Right atrium auricular region (tissue), 2 donors: Measurements from ENCODE around the gene ZNF273. TPM values are rescaled to one million over a fixed set of nuclear protein-coding genes. Genes with fewer than 3 reads are reported as not detected.
A peak's percentile ranks its signal among the peaks of the same experiment; 100 is the strongest.
"Not testable (repeated sequence)": the region's sequence is repeated elsewhere in the genome, so short reads cannot be mapped to it uniquely, and the experiment has no call there.

Experiments used
- DNase-seq: peaks from one replicate; pipeline ENCODE4 v3.0.0-alpha.2; 2019; ENCODE audit warnings: low spot score
- H3K27ac ChIP-seq, 2 donors: fragments of 200-600 bp; sonication (generic); 1 replicate in 1 of 2; 2 replicates in 1 of 2; pipeline ENCODE4 v1.5.1; 2016 to 2019
- H3K27me3 ChIP-seq, 2 donors: fragments of 200-600 bp; sonication (generic); one replicate each; pipeline versions ENCODE4 v1.5.1 to v1.6.0; 2017 to 2019
- H3K36me3 ChIP-seq: fragments of 200-600 bp; sonication (generic); one replicate; pipeline ENCODE4 v1.5.1; 2016
- H3K4me1 ChIP-seq, 2 donors: fragments of 200-600 bp; sonication (generic); one replicate each; pipeline versions ENCODE4 v1.5.1 to v1.6.0; 2017 to 2019
- H3K4me3 ChIP-seq, 2 donors: fragments of 200-600 bp; sonication (generic); 1 replicate in 1 of 2; 2 replicates in 1 of 2; pipeline ENCODE4 v1.5.1; 2017 to 2019; ENCODE audit warnings: mild to moderate bottlenecking in 1 of 2, moderate library complexity in 1 of 2
- H3K9me3 ChIP-seq, 2 donors: fragments of 200-600 bp; sonication (generic); one replicate each; pipeline ENCODE4 v1.5.1; 2019
- total RNA-seq, 2 donors: library from RNA; depleted of rRNA; stranded (reverse); fragments of >200 nt; gene quantifications; one replicate each; pipeline ENCODE4 v1.1.0, GENCODE V29; 2016
- TF ChIP-seq, protein P1 (sequence below), 2 donors: fragments of 200-600 bp; sonication (generic); IDR thresholded peaks; one replicate each; pipeline ENCODE4 v1.5.1; 2019; ENCODE audit warnings: antibody characterized with exemption in 2 of 2

ZNF273 gene
- total RNA-seq, 2 donors from 2014 or later: 1.1 to 1.6 TPM

DNA sequence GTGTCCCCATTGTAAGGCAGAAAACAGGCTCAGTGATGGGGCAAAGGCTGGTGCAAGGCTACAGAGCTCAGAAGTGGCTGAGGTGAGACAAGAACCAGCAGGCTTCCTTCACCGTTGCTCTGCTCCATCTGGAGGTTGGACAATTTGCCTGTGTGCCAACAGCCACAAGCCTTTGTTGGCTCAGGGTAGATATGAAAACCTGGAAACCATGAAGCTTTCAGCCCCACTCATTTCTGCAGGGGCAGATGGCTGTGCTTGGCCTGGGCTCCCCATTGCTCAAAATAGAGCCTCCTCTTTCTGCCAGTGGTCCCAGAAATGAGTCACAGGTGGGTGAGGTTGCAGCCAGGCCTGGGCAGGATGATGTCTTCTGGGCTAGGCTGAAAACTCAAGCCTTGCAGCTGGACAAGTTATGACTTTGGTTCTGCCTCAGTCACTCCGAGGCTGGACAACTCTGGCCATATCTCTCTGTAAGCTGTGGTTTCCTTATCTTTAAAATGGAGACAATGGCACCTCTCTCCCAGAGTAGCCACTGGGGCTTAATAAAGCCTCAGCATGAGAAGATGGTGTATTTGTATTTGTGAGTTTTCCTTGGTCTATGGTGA lies 12.2 kb upstream of the ZNF273 start:
- DNase-seq: no peak
- H3K27ac ChIP-seq: no peak overlapping the region
- no peaks in the 10 kb centered on the region for H3K36me3 ChIP-seq
- peaks cover 0 to 34% of the 10 kb centered on the region in 2 donors for H3K4me1 ChIP-seq
- no peak overlapping the region for H3K4me3 ChIP-seq
- H3K27me3 ChIP-seq: no peaks in the 10 kb centered on the region
- TF ChIP-seq, protein P1, sequence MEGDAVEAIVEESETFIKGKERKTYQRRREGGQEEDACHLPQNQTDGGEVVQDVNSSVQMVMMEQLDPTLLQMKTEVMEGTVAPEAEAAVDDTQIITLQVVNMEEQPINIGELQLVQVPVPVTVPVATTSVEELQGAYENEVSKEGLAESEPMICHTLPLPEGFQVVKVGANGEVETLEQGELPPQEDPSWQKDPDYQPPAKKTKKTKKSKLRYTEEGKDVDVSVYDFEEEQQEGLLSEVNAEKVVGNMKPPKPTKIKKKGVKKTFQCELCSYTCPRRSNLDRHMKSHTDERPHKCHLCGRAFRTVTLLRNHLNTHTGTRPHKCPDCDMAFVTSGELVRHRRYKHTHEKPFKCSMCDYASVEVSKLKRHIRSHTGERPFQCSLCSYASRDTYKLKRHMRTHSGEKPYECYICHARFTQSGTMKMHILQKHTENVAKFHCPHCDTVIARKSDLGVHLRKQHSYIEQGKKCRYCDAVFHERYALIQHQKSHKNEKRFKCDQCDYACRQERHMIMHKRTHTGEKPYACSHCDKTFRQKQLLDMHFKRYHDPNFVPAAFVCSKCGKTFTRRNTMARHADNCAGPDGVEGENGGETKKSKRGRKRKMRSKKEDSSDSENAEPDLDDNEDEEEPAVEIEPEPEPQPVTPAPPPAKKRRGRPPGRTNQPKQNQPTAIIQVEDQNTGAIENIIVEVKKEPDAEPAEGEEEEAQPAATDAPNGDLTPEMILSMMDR (IDR thresholded peaks at IDR 0.05): no peak
- no peaks in the 10 kb centered on the region for H3K9me3 ChIP-seq

DNA sequence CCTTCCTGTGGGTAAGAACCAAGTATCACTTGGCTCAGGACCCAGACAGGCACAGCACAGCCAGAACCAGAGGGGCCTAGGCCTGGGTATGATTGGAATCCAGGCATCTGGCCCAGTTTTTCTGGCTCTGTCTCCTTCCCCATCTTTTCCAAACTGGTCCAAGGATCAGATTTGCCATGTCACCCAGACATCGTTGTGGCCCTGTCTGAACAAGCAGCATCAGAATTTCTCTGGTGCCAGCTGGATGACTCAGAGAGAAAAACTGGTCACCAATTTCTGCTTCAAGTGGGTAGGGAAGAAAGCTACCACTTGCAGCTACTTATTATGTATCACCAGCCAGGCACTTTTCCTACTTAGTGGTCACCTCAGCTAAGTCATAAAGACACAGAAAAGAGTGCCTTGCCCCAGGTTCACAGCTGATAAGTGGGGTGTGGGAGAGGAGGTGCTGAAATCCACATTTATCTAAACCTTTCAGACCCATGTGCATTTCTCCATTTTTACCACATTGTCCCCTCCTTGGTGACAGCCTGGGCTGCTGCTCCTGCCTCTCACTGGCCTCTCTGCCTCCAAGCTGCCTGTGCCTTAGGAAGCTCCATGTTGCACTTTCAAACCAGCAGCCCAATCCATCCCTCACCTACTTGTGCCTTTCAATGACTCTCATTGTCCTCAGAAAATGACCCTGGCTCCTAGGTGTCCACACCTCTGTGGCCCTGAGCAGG lies 11.6 kb upstream of the ZNF273 start:
- not testable (repeated sequence) for H3K27ac ChIP-seq, H3K27me3 ChIP-seq, H3K36me3 ChIP-seq, H3K4me3 ChIP-seq, H3K9me3 ChIP-seq
- DNase-seq: peak; percentile 18
- H3K4me1 ChIP-seq: peaks cover 0 to 34% of the 10 kb centered on the region in 2 donors

DNA sequence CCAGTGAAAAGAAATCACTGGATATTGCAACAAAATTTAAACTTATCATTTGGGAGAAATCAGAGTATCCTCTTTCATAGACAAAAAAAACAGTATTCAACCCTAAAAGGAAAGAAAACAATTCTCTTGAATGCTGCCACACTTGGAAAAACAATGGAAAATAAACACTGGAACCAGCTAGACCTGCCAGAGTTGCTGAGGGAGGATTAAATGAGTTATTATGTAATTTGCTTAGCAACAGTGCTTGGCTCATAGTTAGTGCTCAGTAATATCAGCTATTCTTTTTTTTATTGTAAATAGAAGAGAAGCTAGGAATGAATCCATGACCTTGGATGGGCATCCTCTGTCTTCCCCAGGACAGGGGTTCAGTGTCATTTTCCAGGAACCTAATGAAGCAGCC lies 11.0 kb upstream of the ZNF273 start:
- H3K4me3 ChIP-seq: no peak overlapping the region
- no peak overlapping the region for H3K27ac ChIP-seq
- DNase-seq: no peak
- H3K9me3 ChIP-seq: no peaks in the 10 kb centered on the region
- peaks cover 0 to 34% of the 10 kb centered on the region in 2 donors for H3K4me1 ChIP-seq
- TF ChIP-seq, protein P1 (IDR thresholded peaks at IDR 0.05): no peak
- no peaks in the 10 kb centered on the region for H3K36me3 ChIP-seq
- no peaks in the 10 kb centered on the region for H3K27me3 ChIP-seq

DNA sequence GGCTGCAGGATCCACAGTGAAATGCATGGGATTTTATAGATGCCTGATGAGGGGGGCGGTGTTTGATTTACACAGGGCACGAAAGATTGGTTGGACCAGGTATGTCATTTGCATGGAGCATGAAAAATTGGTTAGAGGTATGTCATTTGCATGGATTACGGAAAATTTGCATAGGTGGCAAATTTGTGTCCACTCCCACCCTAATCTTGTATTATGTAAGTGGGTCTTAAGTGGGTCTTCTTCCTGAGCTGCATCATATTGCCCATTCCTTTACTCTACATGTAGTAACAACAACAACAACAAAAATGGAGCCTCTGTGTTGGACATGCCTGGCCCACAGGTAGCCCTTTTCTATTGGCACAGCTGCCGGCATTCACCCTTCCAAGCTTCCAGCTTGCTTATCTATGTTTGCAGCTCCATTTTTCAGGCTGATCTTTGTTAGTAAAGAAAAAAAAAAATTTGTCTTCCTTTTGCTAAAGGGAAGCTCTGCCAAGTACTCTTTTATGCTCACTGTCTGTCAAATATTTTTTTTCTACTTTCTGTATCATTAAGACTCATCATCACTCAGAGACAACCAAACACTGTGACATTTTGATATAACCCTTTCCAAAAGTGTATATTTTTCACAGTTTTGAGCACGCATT lies 10.3 kb upstream of the ZNF273 start:
- TF ChIP-seq, protein P1 (IDR thresholded peaks at IDR 0.05): no peak
- Histone ChIP-seq H3K4me3 (no peak overlapping the region), H3K27ac (no peak overlapping the region), H3K9me3 (no peaks in the 10 kb centered on the region), H3K4me1 (peaks cover 0 to 33% of the 10 kb centered on the region in 2 donors), H3K36me3 (no peaks in the 10 kb centered on the region), H3K27me3 (no peaks in the 10 kb centered on the region)
- DNase-seq: peak; percentile 26

DNA sequence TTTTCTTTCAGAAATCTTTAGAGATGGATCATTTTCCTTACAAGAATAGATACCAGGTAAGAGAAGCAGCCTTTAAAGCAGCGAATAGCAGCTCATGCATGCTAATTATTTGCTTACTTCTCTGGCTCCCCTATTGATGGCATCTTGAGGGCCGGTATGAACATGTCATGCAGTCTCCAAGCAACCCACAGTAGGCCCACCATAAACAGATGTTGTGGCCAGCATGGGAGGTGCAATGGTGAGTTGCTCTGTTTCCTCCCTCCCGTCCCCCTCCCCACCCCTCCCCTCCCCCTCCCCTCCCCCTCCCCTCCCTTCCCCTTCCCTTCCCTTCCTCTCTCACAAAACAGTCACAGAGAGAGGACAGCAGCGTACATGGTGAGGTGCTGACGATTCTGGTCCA lies 9.7 kb upstream of the ZNF273 start:
- TF ChIP-seq, protein P1 (IDR thresholded peaks at IDR 0.05): no peak
- Histone ChIP-seq H3K9me3 (no peaks in the 10 kb centered on the region), H3K36me3 (no peaks in the 10 kb centered on the region), H3K27ac (no peak overlapping the region), H3K27me3 (no peaks in the 10 kb centered on the region), H3K4me1 (peaks cover 0 to 27% of the 10 kb centered on the region in 2 donors), H3K4me3 (no peak overlapping the region)
- DNase-seq: peak; percentile 28

DNA sequence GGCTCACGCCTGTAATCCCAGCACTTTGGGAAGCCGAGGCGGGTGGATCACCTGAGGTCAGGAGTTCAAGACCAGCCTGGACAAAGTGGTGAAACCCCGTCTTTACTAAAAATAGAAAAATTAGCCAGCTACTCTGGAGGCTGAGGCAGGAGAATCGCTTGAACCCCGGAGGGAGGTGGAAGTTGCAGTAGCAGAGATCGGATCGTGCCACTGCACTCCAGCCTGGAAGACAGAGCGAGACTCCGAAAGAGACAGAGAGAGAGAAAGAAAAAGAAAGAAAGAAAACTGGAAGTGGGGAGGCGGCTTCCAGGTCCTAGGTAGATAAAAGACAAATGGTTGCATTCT lies 640 bp upstream of the ZNF273 start:
- Histone ChIP-seq H3K4me1 (peaks cover 0 to 15% of the 10 kb centered on the region in 2 donors), H3K4me3 (peak overlapping the region in 1 of 2 donors; percentile 79)
- H3K27ac ChIP-seq, H3K9me3 ChIP-seq, H3K36me3 ChIP-seq, H3K27me3 ChIP-seq, DNase-seq: not testable (repeated sequence)
